ENCODE results near the gene NFIX. TPM values are rescaled to one million over a fixed set of nuclear protein-coding genes. Genes with fewer than 3 reads are reported as not detected.
A peak's percentile ranks its signal among the peaks of the same experiment; 100 is the strongest.

The NFIX gene
- total RNA-seq, 1 donor from 2014 or later: 146 TPM

DNA sequence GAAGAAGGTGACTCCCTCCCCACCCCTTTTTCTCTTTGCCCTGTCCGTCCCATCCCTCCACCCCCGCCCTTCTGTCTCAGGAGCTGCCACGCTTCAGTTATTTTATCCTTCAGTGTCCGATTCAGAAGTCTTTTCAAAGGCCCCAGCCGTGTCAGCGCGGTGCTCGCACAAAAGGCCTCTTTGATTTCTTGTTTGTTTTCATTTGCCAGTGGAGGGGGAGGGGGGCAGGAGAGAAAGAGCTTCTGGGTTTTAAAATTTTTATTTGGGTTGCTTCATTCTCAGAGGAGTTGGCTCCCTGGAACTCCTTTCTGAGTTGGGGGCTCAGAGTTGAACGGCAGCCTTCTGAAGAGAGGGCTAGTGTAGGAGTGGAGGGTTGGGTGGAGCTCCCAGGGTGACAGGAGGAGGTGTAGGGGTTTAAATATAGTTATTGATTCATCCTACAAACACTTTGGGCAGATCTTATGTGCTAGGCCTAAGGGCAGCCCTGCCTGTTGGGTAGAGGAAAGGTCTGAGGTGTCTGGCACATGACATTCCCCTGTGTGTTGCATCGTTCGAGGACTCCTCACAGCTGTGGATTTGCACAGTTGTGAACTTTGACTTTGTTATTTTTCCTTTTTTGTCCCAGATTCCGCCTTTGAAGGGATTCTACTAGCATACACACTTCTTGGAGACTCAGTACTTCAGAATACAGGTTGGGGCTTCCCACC, 36.8 kb downstream of the NFIX start:
- intact Hi-C loops (cut with DNase I): no loop called here
- peak overlapping the region; percentile 43 for H3K27ac ChIP-seq
- no peak for ATAC-seq

DNA sequence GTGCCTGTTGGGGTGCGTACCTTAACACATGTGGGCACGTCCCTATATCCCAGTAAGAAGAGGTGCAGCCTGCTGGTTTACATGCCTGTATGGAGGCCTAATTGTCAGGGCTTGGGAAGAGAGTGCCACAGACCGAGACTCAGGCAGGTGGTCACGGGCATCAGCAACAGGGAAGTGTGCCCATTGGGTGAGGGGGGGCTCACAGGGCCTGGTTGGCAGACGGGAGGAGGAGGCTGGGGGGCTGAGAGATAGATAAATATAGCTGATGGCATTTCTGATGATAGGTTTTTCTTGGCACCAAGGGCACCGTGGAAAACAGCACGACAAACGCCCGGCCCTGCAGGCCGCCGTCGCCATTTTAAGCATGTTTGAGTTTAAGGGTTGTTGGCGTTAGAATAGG, 37.6 kb downstream of the NFIX start:
- intact Hi-C loops (cut with DNase I): no loop called here
- no peak for DNase-seq
- H3K36me3 ChIP-seq: no peaks in the 10 kb centered on the region
- no peak for ATAC-seq
- no peaks in the 10 kb centered on the region for H3K27me3 ChIP-seq (ENCODE audit: low read depth)
- TF ChIP-seq, protein P1, sequence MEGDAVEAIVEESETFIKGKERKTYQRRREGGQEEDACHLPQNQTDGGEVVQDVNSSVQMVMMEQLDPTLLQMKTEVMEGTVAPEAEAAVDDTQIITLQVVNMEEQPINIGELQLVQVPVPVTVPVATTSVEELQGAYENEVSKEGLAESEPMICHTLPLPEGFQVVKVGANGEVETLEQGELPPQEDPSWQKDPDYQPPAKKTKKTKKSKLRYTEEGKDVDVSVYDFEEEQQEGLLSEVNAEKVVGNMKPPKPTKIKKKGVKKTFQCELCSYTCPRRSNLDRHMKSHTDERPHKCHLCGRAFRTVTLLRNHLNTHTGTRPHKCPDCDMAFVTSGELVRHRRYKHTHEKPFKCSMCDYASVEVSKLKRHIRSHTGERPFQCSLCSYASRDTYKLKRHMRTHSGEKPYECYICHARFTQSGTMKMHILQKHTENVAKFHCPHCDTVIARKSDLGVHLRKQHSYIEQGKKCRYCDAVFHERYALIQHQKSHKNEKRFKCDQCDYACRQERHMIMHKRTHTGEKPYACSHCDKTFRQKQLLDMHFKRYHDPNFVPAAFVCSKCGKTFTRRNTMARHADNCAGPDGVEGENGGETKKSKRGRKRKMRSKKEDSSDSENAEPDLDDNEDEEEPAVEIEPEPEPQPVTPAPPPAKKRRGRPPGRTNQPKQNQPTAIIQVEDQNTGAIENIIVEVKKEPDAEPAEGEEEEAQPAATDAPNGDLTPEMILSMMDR (IDR thresholded peaks at IDR 0.05): no peak
- no peak overlapping the region for H3K4me3 ChIP-seq
- no peaks in the 10 kb centered on the region for H3K9me3 ChIP-seq
- peaks cover 100% of the 10 kb centered on the region for H3K4me1 ChIP-seq
- H3K27ac ChIP-seq: no peak overlapping the region

More for the DNA sequence above, 36.8 kb downstream of the NFIX start:
- no peaks in the 10 kb centered on the region for H3K36me3 ChIP-seq
- no peaks in the 10 kb centered on the region for H3K9me3 ChIP-seq
- H3K27me3 ChIP-seq (ENCODE audit: low read depth): no peaks in the 10 kb centered on the region
- TF ChIP-seq, protein P1 (IDR thresholded peaks at IDR 0.05): no peak
- no peak overlapping the region for H3K4me3 ChIP-seq
- H3K4me1 ChIP-seq: peaks cover 100% of the 10 kb centered on the region
- no peak for DNase-seq

DNA sequence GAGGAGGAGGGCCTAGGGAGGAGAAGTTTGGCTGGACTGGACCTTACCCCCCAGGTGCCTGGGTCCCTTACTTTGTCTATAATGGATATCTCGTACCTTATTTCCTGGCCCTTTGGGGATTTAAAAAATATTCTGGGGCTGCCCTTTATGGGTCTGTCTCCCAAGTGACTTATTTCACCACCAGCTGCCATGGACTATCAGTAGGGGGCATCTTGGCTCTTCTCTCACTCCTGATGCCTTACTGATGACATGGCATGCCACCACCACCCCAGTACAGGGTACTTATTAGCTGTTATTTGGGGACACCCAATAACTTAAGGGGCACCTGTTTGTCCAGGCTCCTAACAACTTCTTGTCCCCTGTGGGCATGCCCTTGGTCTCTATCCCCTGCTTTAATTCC, 38.0 kb downstream of the NFIX start:
- Histone ChIP-seq H3K36me3 (no peaks in the 10 kb centered on the region), H3K4me3 (no peak overlapping the region), H3K27ac (peak overlapping the region; percentile 44), H3K4me1 (peaks cover 100% of the 10 kb centered on the region), H3K27me3 (ENCODE audit: low read depth) (no peaks in the 10 kb centered on the region), H3K9me3 (no peaks in the 10 kb centered on the region)
- DNase-seq (no peak), ATAC-seq (no peak)
- TF ChIP-seq, protein P1 (IDR thresholded peaks at IDR 0.05): no peak
- intact Hi-C loops (cut with DNase I): no loop called here

DNA sequence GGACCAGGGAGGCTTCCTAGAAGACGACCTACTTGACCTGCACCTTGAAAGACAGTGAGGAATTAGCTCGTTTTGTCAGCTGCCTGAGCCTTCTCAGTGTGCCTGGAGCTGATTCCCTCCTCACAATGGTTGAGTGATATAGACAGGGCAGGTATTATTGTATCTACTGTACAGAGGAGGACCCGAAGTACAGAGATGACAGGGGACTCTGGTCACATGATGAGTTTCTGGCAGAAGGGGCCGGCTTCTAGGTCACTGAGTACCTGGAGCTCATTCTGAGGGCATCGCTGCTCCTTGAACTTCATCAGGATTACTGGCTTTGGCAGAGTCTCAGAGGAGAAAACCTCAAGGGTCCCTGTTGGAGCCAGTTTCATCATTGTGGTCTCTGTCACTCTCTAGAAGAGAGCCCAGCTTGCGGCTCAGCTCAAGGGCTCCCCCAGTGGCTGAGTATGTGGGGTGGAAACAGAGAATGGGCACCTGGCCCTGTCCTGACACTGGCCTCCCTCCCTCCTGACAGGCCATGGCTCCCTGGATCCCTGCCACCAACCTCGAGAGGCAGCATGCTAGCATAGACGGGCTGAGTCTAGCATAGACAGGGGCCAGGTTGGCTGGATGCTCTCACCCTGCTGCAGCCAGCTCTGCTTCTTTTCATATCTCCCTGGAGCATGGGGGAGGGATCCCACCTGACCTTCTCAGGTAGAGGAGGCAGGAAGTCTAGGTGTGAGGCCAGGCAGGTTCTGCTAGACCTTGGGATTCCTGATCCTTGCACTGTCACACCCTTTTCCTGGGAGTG, 38.7 kb downstream of the NFIX start:
- Histone ChIP-seq H3K4me3 (no peak overlapping the region), H3K27me3 (ENCODE audit: low read depth) (no peaks in the 10 kb centered on the region), H3K27ac (peak overlapping the region; percentile 44), H3K36me3 (no peaks in the 10 kb centered on the region), H3K9me3 (no peaks in the 10 kb centered on the region), H3K4me1 (peaks cover 100% of the 10 kb centered on the region)
- ATAC-seq: peak; percentile 71 to 80
- intact Hi-C loops (cut with DNase I): no loop called here
- TF ChIP-seq, protein P1 (IDR thresholded peaks at IDR 0.05): peak; percentile 80
- DNase-seq: peak; percentile 79

DNA sequence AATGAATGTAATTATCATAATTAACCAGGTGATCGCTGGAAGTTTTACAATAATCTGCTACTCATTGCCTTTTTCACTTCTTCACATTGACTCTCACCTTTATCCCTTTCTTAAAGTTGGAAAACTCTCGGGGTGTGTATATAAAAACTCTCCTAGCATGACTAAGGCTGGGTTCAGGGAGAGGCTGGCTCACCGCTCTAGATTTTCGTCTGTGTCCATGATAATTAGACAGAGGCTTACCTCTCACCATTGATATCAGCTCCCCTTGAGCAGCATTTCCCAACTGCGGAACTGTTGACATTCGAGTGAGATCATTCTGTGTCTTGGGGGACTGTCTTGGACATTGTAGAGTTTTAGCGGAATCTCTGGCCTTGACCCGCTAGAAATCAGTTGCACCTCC, 39.4 kb downstream of the NFIX start:
- H3K27me3 ChIP-seq (ENCODE audit: low read depth): no peaks in the 10 kb centered on the region
- peaks cover 100% of the 10 kb centered on the region for H3K4me1 ChIP-seq
- TF ChIP-seq, protein P1 (IDR thresholded peaks at IDR 0.05): no peak
- intact Hi-C loops (cut with DNase I): no loop called here
- no peak overlapping the region for H3K4me3 ChIP-seq
- H3K36me3 ChIP-seq: no peaks in the 10 kb centered on the region
- ATAC-seq (peak in 1 of 2 donors; percentile 4), DNase-seq (no peak)
- H3K27ac ChIP-seq: peak overlapping the region; percentile 78
- H3K9me3 ChIP-seq: no peaks in the 10 kb centered on the region
